Activated CD8-positive, alpha-beta memory T cell treated with anti-CD3 and anti-CD28 coated beads, Interleukin-2, amount 50 U/mL, for 48 hours (primary cell): ENCODE results near the gene GALNT15.

Experiments used
- DNase-seq: peaks from one replicate; pipeline ENCODE4 v3.0.0-alpha.2; 2020

The GALNT15 gene

DNA sequence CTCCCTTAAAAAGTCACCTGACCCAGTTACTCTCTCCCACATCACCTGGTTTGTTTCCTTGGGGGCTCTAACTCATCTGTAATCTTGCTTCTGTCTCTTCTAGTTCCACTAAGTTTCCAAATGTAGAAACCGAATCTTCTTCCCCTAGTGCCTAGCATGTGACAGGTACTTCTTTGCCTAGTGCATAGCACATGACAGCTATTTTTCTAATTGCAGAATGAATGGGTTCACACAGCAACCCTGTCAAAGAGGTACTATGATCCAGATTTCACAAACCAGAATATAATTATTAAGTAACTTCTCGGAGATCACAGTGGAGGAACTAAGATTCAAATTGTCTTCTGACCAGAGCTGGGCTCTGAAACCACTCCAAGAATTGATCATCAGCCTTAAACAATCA is 82.8 kb downstream of the GALNT15 start:
- no peak for DNase-seq

DNA sequence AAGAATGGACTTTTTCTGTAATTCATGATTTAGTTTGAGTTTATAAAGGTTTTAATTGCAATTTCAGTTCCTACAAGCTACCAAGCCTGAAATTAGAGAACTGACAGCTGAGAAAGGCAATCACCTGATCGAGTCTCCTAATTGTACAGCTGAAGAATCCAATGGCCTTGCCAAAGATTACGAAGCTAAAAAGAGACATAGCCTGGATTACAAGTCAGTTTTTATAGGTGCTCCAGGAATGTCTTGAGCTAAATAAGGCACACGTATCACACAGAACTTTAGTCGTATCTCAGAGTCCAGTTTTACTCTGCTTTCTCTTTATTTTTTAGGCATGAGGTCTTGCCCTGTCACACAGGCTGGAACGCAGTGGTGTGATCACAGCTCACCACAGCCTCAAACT is 83.7 kb downstream of the GALNT15 start:
- DNase-seq = no peak

DNA sequence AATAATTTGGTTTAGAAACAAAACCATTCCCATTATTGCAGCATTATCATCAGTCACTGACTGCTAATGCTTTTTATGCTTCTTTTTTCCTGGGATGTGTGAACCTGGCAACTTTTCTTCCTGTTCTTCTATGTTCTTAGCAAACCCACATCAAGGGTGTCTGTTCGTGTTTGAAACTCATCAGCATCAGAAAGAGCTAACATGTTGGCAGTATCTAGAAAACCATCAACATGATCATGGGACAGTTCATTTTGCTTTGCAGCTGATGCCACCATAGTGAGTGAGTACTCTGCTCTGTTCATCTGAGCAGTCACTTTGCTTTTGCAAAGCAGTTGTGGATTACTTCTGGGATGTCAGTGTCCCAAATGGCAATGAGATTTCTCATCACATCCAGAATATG is 84.4 kb downstream of the GALNT15 start:
- DNase-seq = no peak

DNA sequence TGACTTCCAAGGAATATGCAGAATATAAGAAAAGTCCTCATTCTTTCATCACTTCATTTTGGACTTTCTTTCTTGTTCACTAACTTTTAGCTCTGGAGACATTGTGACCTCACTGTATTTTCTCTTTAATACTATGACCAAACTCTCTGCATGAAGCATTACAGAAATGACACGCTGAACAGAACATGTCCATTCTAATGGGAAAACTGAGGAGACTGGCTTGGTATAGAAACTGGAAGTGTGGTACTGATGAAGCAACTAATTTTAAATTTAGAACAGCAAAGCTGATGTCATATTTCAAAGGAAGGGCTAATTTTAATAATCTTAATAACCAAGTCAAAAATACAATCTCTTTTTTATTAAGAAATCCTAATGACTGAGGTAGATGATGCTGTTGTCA is 85.6 kb downstream of the GALNT15 start:
- no peak for DNase-seq

DNA sequence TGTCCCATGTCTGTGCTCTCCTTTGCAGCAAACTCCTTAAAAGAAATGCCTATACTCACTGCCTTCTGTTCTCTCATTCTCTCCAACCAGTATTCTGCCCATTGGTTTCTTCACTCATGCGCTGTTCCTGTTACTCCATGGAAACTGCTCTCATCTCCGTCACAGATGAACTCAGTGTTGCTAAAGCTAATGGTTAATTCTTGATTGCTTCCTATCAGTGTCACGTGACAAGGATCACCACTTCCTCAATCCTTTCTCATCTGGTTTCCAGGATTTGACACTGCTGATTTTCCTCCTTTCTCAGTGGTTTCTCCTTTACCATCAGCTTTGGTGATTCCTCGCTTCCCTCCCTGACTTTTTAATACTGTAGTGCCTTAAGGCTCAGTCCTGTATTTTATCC is 87.7 kb downstream of the GALNT15 start:
- DNase-seq = no peak

DNA sequence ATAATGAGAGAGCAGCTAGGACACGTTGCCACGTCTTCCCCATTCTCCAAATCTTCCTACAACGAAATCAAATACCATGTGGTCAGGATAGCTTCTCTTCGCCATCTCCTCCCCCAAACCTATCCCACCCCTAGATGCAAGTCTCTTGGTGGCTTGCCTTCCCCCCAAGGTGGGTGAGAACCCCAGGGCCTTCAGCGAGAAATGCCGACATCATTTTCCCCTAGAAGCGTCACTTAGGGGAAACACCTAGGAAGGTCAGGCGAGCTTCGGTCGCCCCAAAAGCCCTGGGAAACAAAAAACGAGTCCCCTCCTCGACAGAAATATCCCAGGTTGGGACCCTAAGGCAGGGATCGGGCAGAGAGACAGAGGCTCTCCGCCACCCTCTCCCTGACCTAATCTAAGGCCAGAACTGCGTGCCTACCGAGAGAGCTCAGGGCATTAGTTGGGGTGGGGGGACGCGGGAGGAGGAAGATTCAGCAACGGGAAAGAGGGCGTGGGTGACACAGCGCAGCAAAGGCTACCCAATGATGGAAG is 89.8 kb downstream of the GALNT15 start:
- no peak for DNase-seq

DNA sequence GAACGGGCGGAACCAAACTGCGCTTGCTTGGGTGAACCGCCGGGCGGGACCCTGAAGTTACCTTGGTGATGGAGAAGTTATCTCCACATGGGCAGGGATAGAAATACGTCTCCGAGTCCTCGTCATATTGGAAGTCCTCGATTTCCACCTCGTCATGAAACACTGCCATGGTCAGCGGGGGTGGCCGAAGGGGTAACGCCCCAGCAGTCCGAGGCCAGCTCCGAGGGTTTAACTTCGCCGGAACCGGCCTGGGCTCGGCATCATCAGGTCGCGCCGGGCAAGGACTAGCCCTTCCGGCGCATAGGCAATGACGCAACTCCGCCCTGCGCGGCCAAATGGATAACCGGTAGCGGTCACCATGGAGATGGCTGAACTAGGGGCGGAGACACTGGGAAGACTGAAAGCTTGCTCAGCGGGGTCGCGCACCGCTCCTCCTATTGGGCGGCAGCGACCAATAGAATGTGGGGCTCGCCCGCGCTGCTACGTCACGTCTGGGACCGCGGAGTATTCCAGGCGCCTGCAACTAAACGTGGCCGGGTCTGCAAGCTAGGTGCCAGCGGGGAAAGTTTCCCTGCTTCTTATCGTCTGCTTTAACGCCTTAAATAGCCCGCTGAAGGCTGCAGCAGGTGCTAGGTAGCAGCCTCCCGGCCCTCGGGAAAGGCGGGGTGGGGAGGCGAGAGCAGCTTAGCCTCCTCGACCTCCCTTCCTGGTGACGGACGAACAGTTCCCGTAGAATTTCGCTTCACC is 90.4 kb downstream of the GALNT15 start, which contains the start of the genes DPH3 and OXNAD1:
Gene DPH3, minus strand, starts transcription at position 236 of the 747 bp plus-strand sequence. Its CDS starts 67 bp downstream, at position 169.
Gene OXNAD1, plus strand, starts transcription at position 505 of the 747 bp plus-strand sequence. CDS start 5,741 bp downstream, outside the sequence.
- DNase-seq = peak; percentile 100

DNA sequence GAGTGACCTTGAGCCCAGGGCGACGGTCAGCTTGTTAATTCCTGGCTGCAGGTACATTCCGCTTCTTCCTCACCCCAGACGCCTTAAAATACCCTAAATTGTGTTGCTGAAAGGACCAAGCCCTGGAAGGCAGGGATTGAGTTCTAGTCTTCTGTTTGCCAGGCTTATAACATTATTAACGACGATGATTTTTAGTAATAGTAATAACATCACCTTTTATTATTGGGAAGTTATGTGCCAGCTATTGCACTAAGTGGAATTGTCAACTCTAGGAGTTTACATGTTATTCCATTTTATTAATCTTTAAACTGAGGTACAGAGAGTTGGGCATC is 90.9 kb downstream of the GALNT15 start:
- no peak for DNase-seq

DNA sequence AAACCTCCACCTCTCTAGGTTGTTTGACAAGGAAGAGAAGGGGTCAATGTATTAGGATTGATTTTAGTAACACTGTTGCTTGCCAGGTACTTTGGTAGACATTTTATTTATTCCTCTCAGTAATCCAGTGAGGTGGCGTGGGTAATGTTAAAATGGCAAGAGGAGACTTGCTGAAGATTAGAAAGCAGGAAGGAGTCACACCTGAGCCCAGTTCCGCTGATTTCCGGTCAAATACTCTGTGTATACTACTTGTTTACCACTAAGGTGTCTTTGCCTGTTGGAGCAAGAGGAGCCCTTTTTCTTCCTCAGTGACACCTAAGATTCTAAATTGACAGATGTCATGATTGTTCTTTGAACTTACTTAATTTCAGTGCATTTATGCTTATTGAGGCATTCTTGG is 92.2 kb downstream of the GALNT15 start:
- no peak for DNase-seq

DNA sequence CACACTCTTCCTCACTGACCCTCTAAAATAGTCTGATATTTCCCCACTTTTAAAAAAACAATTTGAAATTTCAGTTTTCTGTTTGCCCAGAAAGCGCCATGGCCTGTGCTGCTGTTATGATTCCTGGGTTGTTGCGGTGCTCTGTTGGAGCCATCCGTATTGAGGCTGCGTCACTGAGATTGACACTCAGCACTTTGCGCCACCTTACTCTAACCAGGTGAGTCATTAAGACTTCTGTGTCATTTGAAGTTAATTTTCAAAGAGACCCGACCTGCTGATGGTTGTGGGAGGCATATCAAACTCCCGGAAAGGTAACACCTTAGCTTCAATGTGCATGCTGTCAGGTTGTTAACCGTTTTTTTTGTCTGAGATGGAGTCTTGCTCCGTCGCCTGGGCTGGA is 96.4 kb downstream of the GALNT15 start:
- DNase-seq = no peak

DNA sequence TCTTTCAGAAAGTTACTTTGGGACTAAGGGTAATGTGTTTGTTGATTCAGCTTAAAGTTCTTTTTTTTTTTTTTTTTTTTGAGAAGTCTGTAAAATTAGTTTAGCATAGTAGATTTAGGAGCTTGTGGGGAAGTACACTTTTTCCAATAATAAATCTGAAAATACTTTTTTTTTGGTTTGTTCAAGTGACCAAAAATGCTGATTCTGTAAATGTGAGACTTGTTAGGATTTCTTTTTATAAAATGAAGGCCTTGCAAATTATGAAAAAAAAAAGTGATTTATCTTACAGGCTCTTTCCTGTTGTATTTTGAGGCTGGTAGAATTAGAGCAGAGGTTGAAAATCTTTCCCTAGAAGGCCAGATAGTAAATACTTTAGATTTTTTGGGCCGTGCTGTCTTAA is 98.1 kb downstream of the GALNT15 start:
- DNase-seq = no peak

DNA sequence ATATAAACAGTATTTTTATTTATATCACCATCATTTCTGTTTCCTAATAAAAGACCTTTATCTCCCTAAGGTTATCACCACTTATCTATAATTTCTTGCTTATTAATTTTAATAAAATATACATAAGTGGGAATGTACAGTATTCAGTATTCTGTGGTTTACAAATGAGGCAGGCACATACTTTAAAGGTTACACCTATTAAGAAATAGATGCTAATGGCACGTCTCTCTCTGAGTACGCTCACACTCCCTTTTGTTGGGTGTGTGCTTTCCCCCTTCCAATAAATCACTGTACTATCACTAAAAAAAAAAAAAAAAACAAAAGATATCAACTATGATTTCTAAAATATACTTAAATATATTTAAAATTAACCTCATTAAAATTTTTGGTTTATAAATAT is 99.4 kb downstream of the GALNT15 start:
- DNase-seq = no peak

DNA sequence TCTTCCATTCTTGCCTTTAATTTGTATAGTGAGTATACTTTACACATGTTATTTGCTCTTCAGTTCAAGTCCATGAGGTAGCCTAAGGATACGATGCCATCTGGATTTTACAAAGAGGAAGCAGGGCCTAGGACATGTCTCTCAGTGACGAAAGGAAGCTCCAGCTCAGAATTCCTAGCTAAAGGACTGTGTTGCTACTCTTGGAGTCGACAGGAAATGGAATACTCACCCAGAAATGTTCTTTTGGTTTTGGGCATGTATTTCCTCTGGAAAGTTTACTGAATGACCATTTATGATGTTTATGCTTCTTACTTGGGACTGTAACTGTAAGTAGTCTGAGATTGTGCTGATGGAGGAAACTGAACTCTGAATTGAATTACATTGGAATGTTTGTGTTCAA is 103.0 kb downstream of the GALNT15 start:
- no peak for DNase-seq

DNA sequence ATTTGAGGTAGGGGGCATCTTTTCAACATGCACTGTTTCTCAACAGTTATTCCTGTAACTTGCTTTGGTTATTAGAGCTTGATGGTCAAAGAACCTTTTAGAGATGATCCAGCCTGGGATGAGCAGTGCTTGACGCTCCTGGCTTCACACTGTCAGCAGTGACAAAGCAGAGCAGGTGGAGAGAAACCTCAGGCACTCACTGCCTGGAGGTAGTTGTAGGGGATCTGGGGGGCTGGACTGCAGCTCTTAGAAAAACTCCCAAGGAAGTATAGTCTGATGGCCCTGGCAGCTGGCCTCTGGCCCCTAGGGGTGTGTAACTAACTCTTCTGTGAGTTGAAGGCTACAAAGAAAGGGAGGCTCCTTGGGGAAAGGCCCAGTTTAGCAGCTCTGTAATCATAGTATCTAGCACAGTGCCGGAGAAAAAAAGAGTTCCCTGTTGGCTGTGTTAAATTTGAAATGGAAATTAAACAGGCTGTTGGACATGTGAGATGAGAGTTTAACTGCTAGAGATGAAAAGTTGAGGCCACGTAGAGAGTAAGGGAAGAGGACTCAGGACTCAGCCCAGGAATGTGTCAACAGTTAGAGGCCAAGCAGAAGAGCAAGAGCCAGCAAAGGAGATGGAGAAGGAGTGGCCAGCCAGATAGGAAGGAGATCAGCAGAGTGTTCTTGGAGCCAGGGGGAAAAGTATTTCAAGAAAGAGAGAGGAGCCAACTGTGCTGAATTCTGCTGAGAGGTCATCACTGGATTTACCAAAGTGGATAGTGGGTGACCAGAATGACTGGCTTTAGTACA is 104.7 kb downstream of the GALNT15 start:
- DNase-seq = no peak

DNA sequence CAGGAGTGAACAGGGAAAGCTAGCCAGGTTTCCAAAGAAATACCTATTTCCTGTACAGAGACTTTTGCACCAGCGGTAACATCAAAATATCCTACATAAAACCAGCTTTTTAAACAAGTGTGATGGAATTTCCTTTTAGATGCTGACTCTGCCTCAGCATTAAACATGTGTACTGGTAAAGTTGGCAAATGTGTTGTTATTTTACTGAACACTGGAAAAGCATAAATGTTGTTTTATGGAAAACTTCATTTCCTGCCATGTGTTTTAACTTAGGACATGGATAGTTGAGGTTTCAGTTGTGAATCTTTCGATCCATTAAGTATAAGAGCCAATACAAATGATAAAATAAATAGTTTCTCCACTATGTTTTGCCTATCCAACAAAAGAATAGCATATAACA is 106.2 kb downstream of the GALNT15 start:
- no peak for DNase-seq
